GM18868 (cell line): Measurements from ENCODE around the gene SETD1A.

Experiments used
- ATAC-seq: cut with Tn5 transposase; IDR thresholded peaks from one replicate; pipeline ENCODE4 v1.9.1; 2021; ENCODE audit warnings: mild to moderate bottlenecking, moderate library complexity; ENCODE audit not compliant: unreplicated experiment

The SETD1A gene

GRCh38 chr16:30980434-30980833, 22.9 kb downstream of the SETD1A start:
- ATAC-seq = no peak

GRCh38 chr16:30980959-30981358, 23.4 kb downstream of the SETD1A start:
- ATAC-seq = no peak

- no peak for ATAC-seq
These were observed 25.2 kb downstream of the SETD1A start for GRCh38 chr16:30982548-30983288.

GRCh38 chr16:30983289-30983889, 25.8 kb downstream of the SETD1A start:
- no peak for ATAC-seq

GRCh38 chr16:30983898-30984610, 26.5 kb downstream of the SETD1A start:
- ATAC-seq = no peak

- ATAC-seq = no peak
These were observed 27.3 kb downstream of the SETD1A start, which contains the start of gene HSD3B7 for GRCh38 chr16:30984669-30985400. HSD3B7 (plus strand) TSS chr16:30985207; CDS start chr16:30985659, 452 bp downstream.

- no peak for ATAC-seq
These were observed 28.0 kb downstream of the SETD1A start for GRCh38 chr16:30985401-30986128.

GRCh38 chr16:30986129-30986991, 28.8 kb downstream of the SETD1A start:
- no peak for ATAC-seq

- no peak for ATAC-seq
These were observed 30.1 kb downstream of the SETD1A start for GRCh38 chr16:30987581-30988190.

- no peak for ATAC-seq
These were observed 32.0 kb downstream of the SETD1A start for GRCh38 chr16:30989469-30990047.

GRCh38 chr16:30990105-30990504, 32.6 kb downstream of the SETD1A start:
- no peak for ATAC-seq

GRCh38 chr16:30991052-30991451, 33.5 kb downstream of the SETD1A start:
- ATAC-seq = no peak

GRCh38 chr16:30992276-30992780, 34.8 kb downstream of the SETD1A start:
- no peak for ATAC-seq

- ATAC-seq = no peak
These were observed 35.6 kb downstream of the SETD1A start for GRCh38 chr16:30992931-30993816.

- no peak for ATAC-seq
These were observed 38.4 kb downstream of the SETD1A start for GRCh38 chr16:30995927-30996323.

GRCh38 chr16:30996324-30996984, 38.9 kb downstream of the SETD1A start:
- no peak for ATAC-seq
